Sigmoid colon (tissue), 4 donors: ENCODE data around the gene GLRA2.

Experiments
- CTCF ChIP-seq, 4 experiments: fragments of 450-650 bp in 3 of 4; fragments of 200-600 bp in 1 of 4; IDR thresholded peaks; one replicate each; pipeline ENCODE4 v1.5.1; 2016 to 2019; ENCODE audit warnings: antibody characterized with exemption in 4 of 4, mild to moderate bottlenecking in 3 of 4, moderate library complexity in 2 of 4
- EP300 ChIP-seq, 4 donors: sonication (generic); formaldehyde crosslinking; IDR thresholded peaks; one replicate each; pipeline ENCODE4 v1.6.1; 2017; ENCODE audit warnings: antibody characterized with exemption in 4 of 4
- POLR2A ChIP-seq, 2 donors: fragments of 450-650 bp; IDR thresholded peaks; one replicate each; pipeline ENCODE4 v1.6.1; 2016; ENCODE audit warnings: antibody characterized with exemption in 2 of 2, mild to moderate bottlenecking in 2 of 2, moderate library complexity in 2 of 2

GRCh38 chrX:14660970-14661369 lies 131.6 kb downstream of the GLRA2 start:
- TF ChIP-seq CTCF (IDR thresholded peaks at IDR 0.05) = no peak
- TF ChIP-seq EP300 (IDR thresholded peaks at IDR 0.05) = no peak
- no peak for TF ChIP-seq POLR2A (IDR thresholded peaks at IDR 0.05)
